Measurements from ENCODE around the gene GPBAR1. TPM values are rescaled to one million over a fixed set of nuclear protein-coding genes. Genes with fewer than 3 reads are reported as not detected.

The GPBAR1 gene
- total and polyA plus RNA-seq, 2 of the 8 experiments (the other 6 are each of a cell fraction or from before 2014, with no cell fraction given): 0.32 to 0.59 TPM

DNA sequence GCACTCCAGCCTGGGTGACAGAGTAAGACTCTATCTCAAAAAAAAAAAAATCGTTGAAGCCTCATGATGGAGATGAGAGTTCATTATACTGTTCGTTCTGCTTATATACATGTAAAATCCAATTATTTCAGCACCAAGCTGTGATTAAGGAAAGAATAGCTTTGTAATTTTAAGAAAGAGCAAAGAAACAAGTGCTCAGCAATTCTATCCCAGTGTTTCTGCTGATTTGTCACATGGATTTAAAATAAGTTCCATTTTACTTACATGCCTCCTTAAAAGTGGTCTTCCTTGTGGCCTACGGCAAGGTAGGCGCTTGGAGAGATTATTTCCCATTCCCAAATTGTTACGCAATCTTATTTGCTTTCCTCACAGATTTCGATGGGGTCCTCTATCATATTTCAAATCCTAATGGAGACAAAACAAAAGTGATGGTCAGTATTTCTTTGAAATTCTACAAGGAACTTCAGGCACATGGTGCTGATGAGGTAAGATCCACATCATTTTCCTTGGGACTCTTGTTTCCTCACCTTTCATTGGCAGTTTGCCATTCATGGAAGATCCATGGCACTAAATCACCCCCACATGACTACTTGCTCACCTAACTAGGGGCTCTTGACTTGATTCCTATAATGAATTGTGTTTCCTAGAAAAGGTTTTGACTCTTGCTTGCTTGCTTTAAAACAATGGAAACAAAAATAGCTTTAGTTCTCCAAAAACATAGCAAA is 32.3 kb upstream of the GPBAR1 start:
- ChIA-PET POLR2A (ENCODE audit: partially characterized antibody) (interaction anchor here (0.6 to 2.2 kb wide), 6 partner anchors 15 to 1321 kb away, joined by 3 to 7 read pairs (median 6); partner anchors contain the start of gene GPBAR1), CTCF (ENCODE audit: partially characterized antibody) (interaction anchor here (0.6 to 3.0 kb wide), 5 partner anchors 8 to 259 kb away, joined by 3 to 14 read pairs (median 6); no protein-coding TSS in a partner anchor)
- H2BK12ac ChIP-seq (ENCODE audit: low read depth, low read length): no peak overlapping the region
- no peak overlapping the region for H4K8ac ChIP-seq (ENCODE audit: extremely low read depth, insufficient read depth, low read length)
- no peak overlapping the region for H2BK15ac ChIP-seq (ENCODE audit: low read length)
- H3K56ac ChIP-seq (replicated peaks; ENCODE audit: insufficient read length, low read depth, low read length): no peak overlapping the region
- H3K14ac ChIP-seq (ENCODE audit: insufficient read length): no peak overlapping the region
- no peak overlapping the region for H2AK5ac ChIP-seq (ENCODE audit: low read depth, low read length)
- no peaks in the 10 kb centered on the region for H3K23me2 ChIP-seq (ENCODE audit: low read depth, low read length)
- no peak overlapping the region for H2AFZ ChIP-seq (ENCODE audit: low read length)
- H3K4me2 ChIP-seq (ENCODE audit: insufficient read depth in 1 of 2, low read depth in 2 of 2, low read length in 2 of 2): no peak overlapping the region
- no peaks in the 10 kb centered on the region for H3K79me1 ChIP-seq (ENCODE audit: low read depth, low read length)
- peaks cover 17 to 73% (median 48%) of the 10 kb centered on the region in 4 experiments for H3K36me3 ChIP-seq (ENCODE audit: control insufficient read depth in 2 of 4, insufficient read depth in 4 of 4, low read length in 3 of 4)
- no peak overlapping the region for H3K18ac ChIP-seq (ENCODE audit: extremely low read depth, low read length)
- H3K23ac ChIP-seq (ENCODE audit: insufficient read length): no peak overlapping the region
- DNase-seq (ENCODE audit: low read depth in 1 of 2, low spot score in 2 of 2) (no peak), FAIRE-seq (no peak)
- H3K9me3 ChIP-seq (ENCODE audit: insufficient read depth in 2 of 2, low read depth in 1 of 2, low read length in 1 of 2): no peaks in the 10 kb centered on the region
- H3K4me3 ChIP-seq (ENCODE audit: extremely low read depth in 1 of 4, insufficient read depth in 2 of 4, low read depth in 3 of 4, low read length in 4 of 4): no peak overlapping the region
- no peak overlapping the region for H4K91ac ChIP-seq (replicated peaks; ENCODE audit: insufficient read length, low read length)
- no peak overlapping the region for H3K27ac ChIP-seq (ENCODE audit: low read depth, low read length)
- peaks cover 0 to 22% of the 10 kb centered on the region in 2 experiments; a peak in 3 of 4 replicates for H3K79me2 ChIP-seq (ENCODE audit: control insufficient read depth in 1 of 2, insufficient read depth in 2 of 2, low read length in 2 of 2)
- no peaks in the 10 kb centered on the region for H3K27me3 ChIP-seq (replicated peaks in 1 of 4; ENCODE audit: control insufficient read depth in 3 of 4, extremely low read depth in 1 of 4, insufficient read depth in 3 of 4, low read length in 3 of 4)
- H4K5ac ChIP-seq (ENCODE audit: insufficient read length, low read depth, low read length): no peak overlapping the region
- no peak overlapping the region for H2BK120ac ChIP-seq (replicated peaks; ENCODE audit: low read depth, low read length)
- H3K4ac ChIP-seq (replicated peaks; ENCODE audit: insufficient read length, low read depth, low read length): no peak overlapping the region
- H2BK20ac ChIP-seq (ENCODE audit: low read length): no peak overlapping the region
- 96% methylated on average over 6 of the region's 6 CpGs; no CpG with 5 or more reads in 1 of the 2 experiments for WGBS, 2 experiments (ENCODE audit: extremely low coverage in 1 of 2, insufficient coverage in 1 of 2, insufficient read length in 1 of 2, insufficient replicate concordance in 2 of 2, low coverage in 1 of 2, low lambda C conversion rate in 2 of 2, missing lambda C conversion rate in 1 of 2)
- H4K20me1 ChIP-seq (replicated peaks in 1 of 2; ENCODE audit: control insufficient read depth in 1 of 2, insufficient read depth in 2 of 2, low read length in 2 of 2): peaks cover under 1 to 5% of the 10 kb centered on the region in 2 experiments
- H3K9ac ChIP-seq (replicated peaks in 1 of 4; ENCODE audit: extremely low read depth in 1 of 4, low read depth in 3 of 4, low read length in 3 of 4): no peak overlapping the region
- H2BK5ac ChIP-seq (ENCODE audit: low read depth, low read length): no peak overlapping the region
- TF ChIP-seq PHF8 (conservative IDR thresholded peaks at IDR 0.05; ENCODE audit: low read depth, low read length): no peak
- TF ChIP-seq KDM1A (IDR thresholded peaks at IDR 0.05; ENCODE audit: borderline replicate concordance, low read length): no peak
- peak; percentile 89; the same call in 1 of the 2 replicates for TF ChIP-seq CEBPB (IDR thresholded peaks at IDR 0.05; ENCODE audit: low read depth, low read length)
- no peak for TF ChIP-seq JUND (IDR thresholded peaks at IDR 0.05; ENCODE audit: low read length)
- no peaks in the 10 kb centered on the region for H3K4me1 ChIP-seq (replicated peaks in 1 of 4; ENCODE audit: control insufficient read depth in 3 of 4, insufficient read depth in 4 of 4, low read length in 3 of 4)
